IMR-90 (cell line): Measurements from ENCODE around the gene SLC25A14. TPM values are rescaled to one million over a fixed set of nuclear protein-coding genes. Genes with fewer than 3 reads are reported as not detected.

Experiments used
- ATAC-seq: fragments of 200-7000 bp; cut with Tn5 transposase; 2 replicates; pipeline ENCODE4 v1.9.1; 2020; ENCODE audit warnings: low read depth, mild to moderate bottlenecking, moderate library complexity
- BruUV-seq: library from RNA; stranded (reverse); fragments of 400-500 nt; replicated peaks from 2 replicates; lab custom pipeline; 2021; lab: Mats Ljungman, UMichigan
- CTCF ChIA-PET: fragments of 300-600 bp; formaldehyde crosslinking; extraction: SDS; loops from one replicate; lab custom pipeline; 2021; ENCODE audit warnings: antibody characterized with exemption; lab: Yijun Ruan, JAX
- POLR2A ChIA-PET: fragments of 300-600 bp; sonication (Branson Sonifier 250); formaldehyde crosslinking; loops from one replicate; lab custom pipeline; 2022; ENCODE audit warnings: antibody characterized with exemption; ENCODE audit not compliant: unreplicated experiment; lab: Charles Lee
- DNase-seq: peaks from one replicate; pipeline ENCODE4 v3.0.0; 2013
- H2AFZ ChIP-seq: replicated peaks from 2 replicates; pipeline ENCODE3; 2013; ENCODE audit warnings: low read length, mild to moderate bottlenecking; ENCODE audit not compliant: poor library complexity
- H2AK5ac ChIP-seq: 2 replicates; pipeline ENCODE4 v1.6.1; 2013; ENCODE audit warnings: low read depth, low read length, inconsistent platforms
- H2AK9ac ChIP-seq: replicated peaks from 2 replicates; pipeline ENCODE3; 2013; ENCODE audit warnings: mild to moderate bottlenecking, low read depth, low read length, moderate library complexity; ENCODE audit not compliant: poor library complexity
- H2BK120ac ChIP-seq: 2 replicates; pipeline ENCODE4 v1.6.1; 2013; ENCODE audit warnings: low read depth, low read length, inconsistent platforms
- H2BK15ac ChIP-seq: 3 replicates; pipeline ENCODE4 v1.6.1; 2013; ENCODE audit warnings: low read depth, low read length, inconsistent platforms
- H2BK20ac ChIP-seq: 2 replicates; pipeline ENCODE4 v1.6.1; 2013; ENCODE audit warnings: low read depth, mild to moderate bottlenecking, inconsistent platforms, low read length, moderate library complexity
- H2BK5ac ChIP-seq: 2 replicates; pipeline ENCODE4 v1.6.1; 2013; ENCODE audit warnings: mild to moderate bottlenecking, low read depth, low read length, inconsistent platforms; ENCODE audit not compliant: poor library complexity, severe bottlenecking
- H3K14ac ChIP-seq: replicated peaks from 2 replicates; pipeline ENCODE4 v1.6.1; 2013; ENCODE audit warnings: low read depth, low read length, inconsistent platforms
- H3K18ac ChIP-seq: 2 replicates; pipeline ENCODE4 v1.6.1; 2013; ENCODE audit warnings: low read depth, low read length, control low read depth
- H3K23ac ChIP-seq: 2 replicates; pipeline ENCODE4 v1.6.1; 2013; ENCODE audit warnings: low read depth, low read length, inconsistent platforms
- H3K27ac ChIP-seq: 2 replicates; pipeline ENCODE4 v1.5.1; 2013; ENCODE audit warnings: mild to moderate bottlenecking, control low read depth, low read length; ENCODE audit not compliant: insufficient read depth
- H3K27me3 ChIP-seq: 2 replicates; pipeline ENCODE4 v1.6.1; 2013; ENCODE audit warnings: low read length; ENCODE audit not compliant: control insufficient read depth, insufficient read depth
- H3K36me3 ChIP-seq: 2 replicates; pipeline ENCODE4 v1.6.1; 2013; ENCODE audit warnings: low read length, mixed read lengths; ENCODE audit not compliant: control insufficient read depth, insufficient read depth
- H3K4ac ChIP-seq: 2 replicates; pipeline ENCODE4 v1.6.1; 2013; ENCODE audit warnings: low read depth, low read length, inconsistent platforms
- H3K4me1 ChIP-seq: 2 replicates; pipeline ENCODE4 v1.6.1; 2013; ENCODE audit warnings: low read length, mixed read lengths; ENCODE audit not compliant: control insufficient read depth, insufficient read depth
- H3K4me2 ChIP-seq: 2 replicates; pipeline ENCODE4 v1.6.1; 2013; ENCODE audit warnings: low read depth, mild to moderate bottlenecking, control low read depth, low read length, moderate library complexity
- H3K4me3 ChIP-seq: 2 replicates; pipeline ENCODE4 v1.5.1; 2013; ENCODE audit warnings: low read depth, mild to moderate bottlenecking, control low read depth, low read length, moderate library complexity; ENCODE audit not compliant: insufficient read depth
- H3K56ac ChIP-seq: 2 replicates; pipeline ENCODE4 v1.6.1; 2013; ENCODE audit warnings: low read length, inconsistent platforms; ENCODE audit not compliant: insufficient read depth; ENCODE audit errors: extremely low read depth
- H3K79me1 ChIP-seq, 2 experiments: 2 replicates each; pipeline ENCODE4 v1.6.1; 2013; ENCODE audit warnings: low read length in 2 of 2, inconsistent platforms in 1 of 2, low read depth in 1 of 2
- H3K9ac ChIP-seq: 2 replicates; pipeline ENCODE4 v1.6.1; 2013; ENCODE audit warnings: low read depth, low read length, control low read depth
- H3K9me1 ChIP-seq: 2 replicates; pipeline ENCODE4 v1.6.1; 2013; ENCODE audit warnings: low read length, inconsistent platforms; ENCODE audit not compliant: insufficient read depth
- H3K9me3 ChIP-seq: 2 replicates; pipeline ENCODE4 v1.6.1; 2013; ENCODE audit warnings: low read length; ENCODE audit not compliant: control insufficient read depth, insufficient read depth
- H4K20me1 ChIP-seq: 2 replicates; pipeline ENCODE4 v1.6.1; 2013; ENCODE audit warnings: low read length, inconsistent platforms; ENCODE audit not compliant: insufficient read depth
- H4K5ac ChIP-seq: 2 replicates; pipeline ENCODE4 v1.6.1; 2013; ENCODE audit warnings: mild to moderate bottlenecking, low read depth, low read length, control low read depth
- H4K8ac ChIP-seq, 2 experiments: 2 replicates each; pipeline ENCODE4 v1.6.1; 2013; ENCODE audit warnings: low read depth in 2 of 2, low read length in 2 of 2, control low read depth in 1 of 2, inconsistent platforms in 1 of 2
- H4K91ac ChIP-seq: 2 replicates; pipeline ENCODE4 v1.6.1; 2013; ENCODE audit warnings: low read depth, low read length, inconsistent platforms; ENCODE audit not compliant: insufficient read depth
- BHLHE40 ChIP-seq: fragments of 150-350 bp; IDR thresholded peaks from 2 replicates; pipeline ENCODE4 v1.6.1; 2016; ENCODE audit warnings: mild to moderate bottlenecking, low read depth, low read length
- CTCF ChIP-seq: conservative IDR thresholded peaks from 2 replicates; pipeline ENCODE4 v1.5.1; 2012; ENCODE audit warnings: mild to moderate bottlenecking, low read depth, low read length, improper control_type of control experiment
- ELK1 ChIP-seq: fragments of 150-350 bp; IDR thresholded peaks from 2 replicates; pipeline ENCODE4 v1.6.1; 2016; ENCODE audit warnings: low read depth, mild to moderate bottlenecking, low read length, moderate library complexity, borderline replicate concordance
- FOS ChIP-seq: fragments of 150-350 bp; IDR thresholded peaks from 2 replicates; pipeline ENCODE4 v1.6.1; 2016; ENCODE audit warnings: low read depth, low read length
- MAFK ChIP-seq: IDR thresholded peaks from 2 replicates; pipeline ENCODE4 v1.6.1; 2012; ENCODE audit warnings: low read depth, low read length, improper control_type of control experiment
- MAZ ChIP-seq: IDR thresholded peaks from 2 replicates; pipeline ENCODE4 v1.6.1; 2012; ENCODE audit warnings: low read depth, mild to moderate bottlenecking, low read length, improper control_type of control experiment, moderate library complexity, borderline replicate concordance
- MXI1 ChIP-seq: IDR thresholded peaks from 2 replicates; pipeline ENCODE4 v1.6.1; 2012; ENCODE audit warnings: low read depth, mild to moderate bottlenecking, low read length, moderate library complexity, borderline replicate concordance
- NFE2L2 ChIP-seq: fragments of 150-350 bp; IDR thresholded peaks from 2 replicates; pipeline ENCODE4 v1.6.1; 2016; ENCODE audit warnings: low read depth, mild to moderate bottlenecking, low read length
- RAD21 ChIP-seq: IDR thresholded peaks from 2 replicates; pipeline ENCODE4 v1.6.1; 2012; ENCODE audit warnings: low read length, improper control_type of control experiment
- SMC3 ChIP-seq: fragments of 150-350 bp; IDR thresholded peaks from 2 replicates; pipeline ENCODE4 v1.6.1; 2016; ENCODE audit warnings: low read depth, mild to moderate bottlenecking, antibody characterized with exemption, low read length, moderate library complexity
- WGBS, 2 experiments: methylation state at CpG; one replicate each; pipeline versions ENCODE4 v1.1.5 to v1.1.7; 2013; ENCODE audit warnings: missing lambda C conversion rate in 2 of 2; ENCODE audit not compliant: insufficient read length in 1 of 2; ENCODE audit errors: extremely low coverage in 2 of 2; 5-methylcytosine and 5-hydroxymethylcytosine counted together
- dilution Hi-C: fragments of 300-500 bp; cut with HindIII; formaldehyde crosslinking; loops from one replicate; pipeline ENCODE4 v1.14.3; 2018; ENCODE audit warnings: low sequenced_read_pairs; ENCODE audit not compliant: unreplicated experiment
- in situ Hi-C: fragments of 300-500 bp; cut with MboI; formaldehyde crosslinking; loops from 3 replicates; pipeline ENCODE4 v1.14.3; 2019; ENCODE audit warnings: low sequenced_read_pairs, inconsistent platforms, mixed read lengths
- intact Hi-C: fragments of 100-400 bp; cut with micrococcal nuclease; formaldehyde crosslinking; loops from 2 replicates; pipeline ENCODE4 v1.10.0; 2022
- polyA plus RNA-seq, 3 experiments: library from polyadenylated mRNA; depleted of rRNA; stranded (reverse); fragments of >200 nt; gene quantifications; 2 replicates each; pipeline ENCODE4 v1.2.3, GENCODE V29; 2012; ENCODE audit warnings: low replicate concordance in 1 of 3
- total RNA-seq: library from RNA; depleted of rRNA; stranded (reverse); fragments of >200 nt; gene quantifications from 2 replicates; pipeline ENCODE4 v1.2.3, GENCODE V29; 2012

The SLC25A14 gene
- total and polyA plus RNA-seq, 2 of the 4 experiments (the other 2 are of a cell fraction): 13.8 TPM

- H3K14ac ChIP-seq: no peak overlapping the region
- ATAC-seq (no peak), DNase-seq (peak; percentile 10)
- BruUV-seq: no TSS peak
- no peaks in the 10 kb centered on the region for H3K4me1 ChIP-seq
- no peak for TF ChIP-seq FOS
- no peak for TF ChIP-seq CTCF
- TF ChIP-seq MAZ: no peak
- no peak for TF ChIP-seq MAFK
- TF ChIP-seq MXI1: no peak
- no peak for TF ChIP-seq BHLHE40
- TF ChIP-seq ELK1: no peak
- TF ChIP-seq NFE2L2: no peak
- no peak for TF ChIP-seq RAD21
- TF ChIP-seq SMC3: no peak
- H3K23ac ChIP-seq: no peak overlapping the region
- intact Hi-C loops (no loop called here), in situ Hi-C loops (no loop called here), dilution Hi-C loops (no loop called here)
- ChIA-PET CTCF (no interaction called here), POLR2A (no interaction called here)
- no peak overlapping the region for H2BK15ac ChIP-seq
- H3K27me3 ChIP-seq: no peaks in the 10 kb centered on the region
- H4K8ac ChIP-seq: no peak overlapping the region
- no peak overlapping the region for H2BK5ac ChIP-seq
- no CpG with 5 or more reads among the region's 1 CpG for WGBS, 2 experiments
- H3K9me3 ChIP-seq: no peaks in the 10 kb centered on the region
- no peaks in the 10 kb centered on the region for H3K9me1 ChIP-seq
- H3K56ac ChIP-seq: no peak overlapping the region
- no peak overlapping the region for H4K5ac ChIP-seq
- no peak overlapping the region for H3K4me3 ChIP-seq
- H4K20me1 ChIP-seq: no peaks in the 10 kb centered on the region
- no peak overlapping the region for H3K4ac ChIP-seq
- H2AK5ac ChIP-seq: no peak overlapping the region
- no peaks in the 10 kb centered on the region for H3K36me3 ChIP-seq
- no peak overlapping the region for H2AFZ ChIP-seq
- no peak overlapping the region for H3K4me2 ChIP-seq
- H2AK9ac ChIP-seq: no peak overlapping the region
- H2BK20ac ChIP-seq: no peak overlapping the region
- H4K91ac ChIP-seq: no peak overlapping the region
- no peak overlapping the region for H3K18ac ChIP-seq
- no peak overlapping the region for H3K9ac ChIP-seq
- peaks cover 0 to 5% of the 10 kb centered on the region in 2 experiments; a peak in 3 of 4 replicates for H3K79me1 ChIP-seq
- H3K27ac ChIP-seq: no peak overlapping the region
- H2BK120ac ChIP-seq: no peak overlapping the region
These were observed 3.7 kb downstream of the SLC25A14 start for GRCh38 chrX:130343411-130343810.
